ENCODE results near the gene MRTO4. TPM values are rescaled to one million over a fixed set of nuclear protein-coding genes. Genes with fewer than 3 reads are reported as not detected.

Gene MRTO4
- polyA plus RNA-seq, 3 donors: 4.9 to 8.7 (median 8.4) TPM

DNA sequence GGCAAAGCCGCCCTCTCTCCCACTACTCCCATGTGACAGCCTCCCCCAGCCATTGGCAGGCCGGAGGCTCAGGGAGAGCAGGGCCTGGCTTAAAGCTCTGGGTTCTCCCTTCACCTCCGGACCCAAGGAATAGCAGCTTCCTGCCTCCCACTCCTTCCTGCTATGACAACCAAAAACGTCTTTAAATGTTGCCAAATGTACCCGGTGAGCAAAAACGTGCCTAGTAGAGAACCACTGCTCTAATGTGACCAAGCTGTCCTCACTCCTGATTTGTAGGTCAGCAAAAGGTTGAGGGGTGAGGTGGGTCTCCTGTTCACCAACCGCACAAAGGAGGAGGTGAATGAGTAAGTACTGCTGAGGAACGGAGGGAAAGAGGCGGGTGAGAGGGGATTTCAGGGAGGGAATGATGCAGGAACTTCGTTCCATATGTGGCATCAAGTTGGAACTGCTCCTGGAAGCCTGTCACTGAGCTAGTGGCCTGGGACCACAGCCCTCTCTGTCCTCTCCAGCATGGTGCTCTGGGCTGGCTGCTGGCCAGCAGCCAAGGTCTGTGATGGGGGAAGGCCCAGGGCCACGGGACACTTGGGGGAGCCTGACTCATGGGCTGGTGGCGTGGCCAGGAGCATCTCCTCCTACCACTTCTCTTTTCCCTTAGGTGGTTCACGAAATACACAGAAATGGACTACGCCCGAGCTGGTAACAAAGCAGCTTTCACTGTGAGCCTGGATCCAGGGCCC, 5.7 kb downstream of the MRTO4 start:
- Mint-ChIP-seq H3K4me1 (peaks cover 13% of the 10 kb centered on the region), H3K27ac (peak overlapping the region in 2 of 7 donors; percentile 52 to 76), H3K9me3 (no peaks in the 10 kb centered on the region), H3K4me3 (no peak overlapping the region), H3K27me3 (ENCODE audit: low read depth in 3 of 3) (peaks cover 0 to 2% (median 0%) of the 10 kb centered on the region in 3 donors), H3K36me3 (peaks cover 48 to 61% of the 10 kb centered on the region in 2 donors)
- H3K9me3 ChIP-seq (replicated peaks in 1 of 2; ENCODE audit: control insufficient read depth in 1 of 2, insufficient read depth in 1 of 2, low read length in 2 of 2): no peaks in the 10 kb centered on the region
- H4K20me1 ChIP-seq (ENCODE audit: insufficient read depth, low read length): no peaks in the 10 kb centered on the region
- no peak for TF ChIP-seq CTCF (IDR thresholded peaks at IDR 0.05)
- H3K27me3 ChIP-seq (ENCODE audit: control insufficient read depth in 2 of 2, insufficient read depth in 2 of 2, low read length in 2 of 2): no peaks in the 10 kb centered on the region
- H3K4me1 ChIP-seq (ENCODE audit: control insufficient read depth in 1 of 2, insufficient read depth in 2 of 2, low read length in 2 of 2): peaks cover 6 to 12% of the 10 kb centered on the region in 2 donors
- H3K79me2 ChIP-seq (ENCODE audit: insufficient read depth, low read length): peaks cover 24% of the 10 kb centered on the region
- no peak overlapping the region for H3K9ac ChIP-seq (ENCODE audit: insufficient read depth, low read length, poor library complexity, severe bottlenecking)
- H3K4me2 ChIP-seq (replicated peaks; ENCODE audit: extremely low read depth, low read length, poor library complexity, severe bottlenecking): no peak overlapping the region
- 76% methylated on average over 11 of the region's 15 CpGs for WGBS (ENCODE audit: insufficient coverage)
- no peak overlapping the region for H3K4me3 ChIP-seq (replicated peaks in 1 of 3; ENCODE audit: low read depth in 2 of 3, low read length in 3 of 3)
- no peak overlapping the region for H3K27ac ChIP-seq (ENCODE audit: low read depth in 1 of 2, low read length in 2 of 2)
- peaks cover 48 to 65% of the 10 kb centered on the region in 2 donors for H3K36me3 ChIP-seq (replicated peaks in 1 of 2; ENCODE audit: control insufficient read depth in 1 of 2, insufficient read depth in 2 of 2, low read length in 2 of 2)
- intact Hi-C loops (cut with micrococcal nuclease): no loop called here
- no peak for DNase-seq
- H2AFZ ChIP-seq (ENCODE audit: insufficient read depth, low read depth, low read length, poor library complexity, severe bottlenecking): no peak overlapping the region

- peaks cover 0 to 2% of the 10 kb centered on the region in 2 donors for H3K4me1 ChIP-seq (ENCODE audit: control insufficient read depth in 1 of 2, insufficient read depth in 2 of 2, low read length in 2 of 2)
- intact Hi-C loops (cut with micrococcal nuclease): no loop called here
- peaks cover 48 to 65% of the 10 kb centered on the region in 2 donors for H3K36me3 ChIP-seq (replicated peaks in 1 of 2; ENCODE audit: control insufficient read depth in 1 of 2, insufficient read depth in 2 of 2, low read length in 2 of 2)
- Mint-ChIP-seq H3K4me1 (peaks cover 4% of the 10 kb centered on the region), H3K9me3 (no peaks in the 10 kb centered on the region), H3K27me3 (ENCODE audit: low read depth in 3 of 3) (peaks cover 0 to 2% (median 0%) of the 10 kb centered on the region in 3 donors), H3K4me3 (no peak overlapping the region), H3K36me3 (peaks cover 48 to 61% of the 10 kb centered on the region in 2 donors), H3K27ac (peak overlapping the region in 1 of 7 donors; percentile 15)
- no peak overlapping the region for H3K4me2 ChIP-seq (replicated peaks; ENCODE audit: extremely low read depth, low read length, poor library complexity, severe bottlenecking)
- no peak overlapping the region for H3K27ac ChIP-seq (ENCODE audit: low read depth in 1 of 2, low read length in 2 of 2)
- no peaks in the 10 kb centered on the region for H3K9me3 ChIP-seq (replicated peaks in 1 of 2; ENCODE audit: control insufficient read depth in 1 of 2, insufficient read depth in 1 of 2, low read length in 2 of 2)
- H3K4me3 ChIP-seq (replicated peaks in 1 of 3; ENCODE audit: low read depth in 2 of 3, low read length in 3 of 3): no peak overlapping the region
- 95% methylated on average over 10 of the region's 10 CpGs for WGBS (ENCODE audit: insufficient coverage)
- no peak for TF ChIP-seq CTCF (IDR thresholded peaks at IDR 0.05)
- H3K27me3 ChIP-seq (ENCODE audit: control insufficient read depth in 2 of 2, insufficient read depth in 2 of 2, low read length in 2 of 2): no peaks in the 10 kb centered on the region
- no peak for DNase-seq
- H2AFZ ChIP-seq (ENCODE audit: insufficient read depth, low read depth, low read length, poor library complexity, severe bottlenecking): no peak overlapping the region
- no peaks in the 10 kb centered on the region for H4K20me1 ChIP-seq (ENCODE audit: insufficient read depth, low read length)
- peaks cover 14% of the 10 kb centered on the region for H3K79me2 ChIP-seq (ENCODE audit: insufficient read depth, low read length)
- H3K9ac ChIP-seq (ENCODE audit: insufficient read depth, low read length, poor library complexity, severe bottlenecking): no peak overlapping the region
Measured at GRCh38 chr1:19258353-19258752, 6.7 kb downstream of the MRTO4 start.

Data from CD14-positive monocyte (primary cell).